H1 (cell line): ENCODE data around the gene DAPK1. TPM values are rescaled to one million over a fixed set of nuclear protein-coding genes. Genes with fewer than 3 reads are reported as not detected.

ENCODE experiments used
- CTCF ChIA-PET: fragments of 300-600 bp; sonication (Branson Sonifier 250); formaldehyde crosslinking; loops from one replicate; lab custom pipeline; 2021; ENCODE audit not compliant: partially characterized antibody; lab: Charles Lee
- POLR2A ChIA-PET: fragments of 300-600 bp; sonication (Branson Sonifier 250); formaldehyde crosslinking; loops from one replicate; lab custom pipeline; 2021; ENCODE audit warnings: inconsistent platforms; ENCODE audit not compliant: partially characterized antibody; lab: Charles Lee
- DNase-seq, 2 experiments: peaks; one replicate each; pipeline versions ENCODE4 v3.0.0 to v3.0.0-alpha.2; 2010 to 2022; ENCODE audit warnings: low spot score in 2 of 2, low read depth in 1 of 2, mixed read lengths in 1 of 2
- FAIRE-seq: peaks from 2 replicates; lab custom pipeline; 2011; peaks lifted over from hg19 to GRCh38; lab: Jason Lieb, UNC
- H2AFZ ChIP-seq: 2 replicates; pipeline ENCODE4 v1.8.1; 2012; ENCODE audit warnings: low read length, inconsistent platforms
- H2AK5ac ChIP-seq: 2 replicates; pipeline ENCODE4 v1.6.1; 2013; ENCODE audit warnings: low read depth, low read length
- H2BK120ac ChIP-seq: replicated peaks from 2 replicates; pipeline ENCODE3; 2013; ENCODE audit warnings: low read depth, low read length, inconsistent platforms
- H2BK12ac ChIP-seq: 2 replicates; pipeline ENCODE4 v1.6.1; 2013; ENCODE audit warnings: low read depth, low read length
- H2BK15ac ChIP-seq: 2 replicates; pipeline ENCODE4 v1.6.1; 2013; ENCODE audit warnings: low read length
- H2BK20ac ChIP-seq: 2 replicates; pipeline ENCODE4 v1.6.1; 2013; ENCODE audit warnings: low read length
- H2BK5ac ChIP-seq: 2 replicates; pipeline ENCODE4 v1.6.1; 2013; ENCODE audit warnings: low read depth, low read length
- H3K14ac ChIP-seq: 2 replicates; pipeline ENCODE4 v1.6.1; 2013; ENCODE audit warnings: inconsistent platforms; ENCODE audit not compliant: insufficient read length
- H3K18ac ChIP-seq: 2 replicates; pipeline ENCODE4 v1.6.1; 2013; ENCODE audit warnings: low read length; ENCODE audit errors: extremely low read depth
- H3K23ac ChIP-seq: 2 replicates; pipeline ENCODE4 v1.6.1; 2013; ENCODE audit warnings: inconsistent platforms; ENCODE audit not compliant: insufficient read length
- H3K23me2 ChIP-seq: 2 replicates; pipeline ENCODE4 v1.6.1; 2013; ENCODE audit warnings: low read depth, low read length
- H3K27ac ChIP-seq: 2 replicates; pipeline ENCODE4 v1.6.1; 2011; ENCODE audit warnings: low read depth, low read length, inconsistent platforms
- H3K27me3 ChIP-seq, 4 experiments: replicated peaks in 1 of 4; 1 replicate in 1 of 4; 2 replicates in 3 of 4; pipeline versions ENCODE4 v1.6.1 to v1.8.1; 2011 to 2013; ENCODE audit warnings: low read length in 3 of 4, mild to moderate bottlenecking in 3 of 4, inconsistent platforms in 2 of 4, mixed read lengths in 2 of 4, moderate library complexity in 1 of 4; ENCODE audit not compliant: control insufficient read depth in 3 of 4, insufficient read depth in 3 of 4; ENCODE audit errors: extremely low read depth in 1 of 4
- H3K36me3 ChIP-seq, 4 experiments: 2 replicates each; pipeline versions ENCODE4 v1.6.1 to v1.8.1; 2011 to 2013; ENCODE audit warnings: mild to moderate bottlenecking in 4 of 4, low read length in 3 of 4, moderate library complexity in 2 of 4, control low read depth in 1 of 4, inconsistent platforms in 1 of 4; ENCODE audit not compliant: insufficient read depth in 4 of 4, control insufficient read depth in 2 of 4
- H3K4ac ChIP-seq: replicated peaks from 2 replicates; pipeline ENCODE3; 2013; ENCODE audit warnings: low read length, low read depth, mixed read lengths, inconsistent platforms; ENCODE audit not compliant: insufficient read length
- H3K4me1 ChIP-seq, 4 experiments: replicated peaks in 1 of 4; 1 replicate in 1 of 4; 2 replicates in 3 of 4; pipeline versions ENCODE4 v1.6.1 to v1.8.1; 2011 to 2013; ENCODE audit warnings: low read length in 3 of 4, inconsistent platforms in 2 of 4, mixed read lengths in 1 of 4; ENCODE audit not compliant: insufficient read depth in 4 of 4, control insufficient read depth in 3 of 4
- H3K4me2 ChIP-seq, 2 experiments: 2 replicates each; pipeline versions ENCODE4 v1.6.1 to v1.8.1; 2011 to 2013; ENCODE audit warnings: low read depth in 2 of 2, low read length in 2 of 2, control low read depth in 1 of 2, inconsistent platforms in 1 of 2, mild to moderate bottlenecking in 1 of 2; ENCODE audit not compliant: insufficient read depth in 1 of 2
- H3K4me3 ChIP-seq, 4 experiments: fragments of 200-600, 300-600 bp in 1 of 4; sonication (generic), shearing (Covaris generic), sonication (Bioruptor Twin) in 1 of 4; 2 replicates each; pipeline versions ENCODE4 v1.5.1 to v1.8.1; 2011 to 2016; ENCODE audit warnings: low read length in 4 of 4, low read depth in 3 of 4, control low read depth in 2 of 4, inconsistent platforms in 2 of 4, mild to moderate bottlenecking in 2 of 4, mixed read lengths in 1 of 4, moderate library complexity in 1 of 4; ENCODE audit not compliant: insufficient read depth in 2 of 4; ENCODE audit errors: extremely low read depth in 1 of 4
- H3K56ac ChIP-seq: replicated peaks from 2 replicates; pipeline ENCODE3; 2013; ENCODE audit warnings: low read depth, mild to moderate bottlenecking, mixed read lengths, low read length, inconsistent platforms; ENCODE audit not compliant: insufficient read length
- H3K79me1 ChIP-seq: 2 replicates; pipeline ENCODE4 v1.6.1; 2013; ENCODE audit warnings: low read depth, low read length, control low read depth
- H3K79me2 ChIP-seq, 2 experiments: 2 replicates each; pipeline versions ENCODE4 v1.6.1 to v1.8.1; 2012 to 2013; ENCODE audit warnings: low read length in 2 of 2, mild to moderate bottlenecking in 2 of 2, inconsistent platforms in 1 of 2; ENCODE audit not compliant: insufficient read depth in 2 of 2, control insufficient read depth in 1 of 2
- H3K9ac ChIP-seq, 4 experiments: replicated peaks in 1 of 4; 1 replicate in 1 of 4; 2 replicates in 3 of 4; pipeline versions ENCODE4 v1.6.1 to v1.8.1; 2011 to 2013; ENCODE audit warnings: low read depth in 3 of 4, low read length in 3 of 4, control low read depth in 2 of 4, mild to moderate bottlenecking in 2 of 4, moderate library complexity in 2 of 4, inconsistent platforms in 1 of 4; ENCODE audit errors: extremely low read depth in 1 of 4
- H3K9me3 ChIP-seq, 2 experiments: 2 replicates each; pipeline versions ENCODE4 v1.6.1 to v1.8.1; 2012 to 2013; ENCODE audit warnings: mild to moderate bottlenecking in 2 of 2, moderate library complexity in 2 of 2, control low read depth in 1 of 2, inconsistent platforms in 1 of 2, low read depth in 1 of 2, low read length in 1 of 2, mixed read lengths in 1 of 2; ENCODE audit not compliant: insufficient read depth in 2 of 2
- H4K20me1 ChIP-seq, 2 experiments: replicated peaks in 1 of 2; 2 replicates each; pipeline versions ENCODE3 to v1.8.1; 2011 to 2013; ENCODE audit warnings: inconsistent platforms in 2 of 2, low read length in 2 of 2, mild to moderate bottlenecking in 1 of 2; ENCODE audit not compliant: insufficient read depth in 2 of 2, control insufficient read depth in 1 of 2
- H4K5ac ChIP-seq: 2 replicates; pipeline ENCODE4 v1.6.1; 2013; ENCODE audit warnings: low read length, low read depth, mixed read lengths, inconsistent platforms; ENCODE audit not compliant: insufficient read length
- H4K8ac ChIP-seq: 2 replicates; pipeline ENCODE4 v1.8.0; 2013; ENCODE audit warnings: mild to moderate bottlenecking, moderate library complexity, low read length, inconsistent platforms; ENCODE audit not compliant: insufficient read depth; ENCODE audit errors: extremely low read depth
- H4K91ac ChIP-seq: replicated peaks from 2 replicates; pipeline ENCODE3; 2013; ENCODE audit warnings: low read length, mixed read lengths, inconsistent platforms; ENCODE audit not compliant: insufficient read length
- CBX5 ChIP-seq: fragments of 300-800, 300-1000 bp; sonication (generic); IDR thresholded peaks from 2 replicates; pipeline ENCODE4 v1.7.1; 2016; ENCODE audit warnings: antibody characterized with exemption, low read length, low read depth
- CREB1 ChIP-seq: IDR thresholded peaks from 2 replicates; pipeline ENCODE4 v1.6.1; 2012; ENCODE audit warnings: inconsistent platforms
- KDM1A ChIP-seq: fragments of 200-600, 300-600 bp; sonication (generic); IDR thresholded peaks from 2 replicates; pipeline ENCODE4 v1.7.1; 2016; ENCODE audit warnings: mild to moderate bottlenecking, low read length, borderline replicate concordance
- POLR2A ChIP-seq, 2 experiments: IDR thresholded peaks; 1 replicate in 1 of 2; 2 replicates in 1 of 2; pipeline ENCODE4 v1.6.1; 2011; ENCODE audit warnings: low read depth in 2 of 2, low read length in 2 of 2, mild to moderate bottlenecking in 2 of 2; ENCODE audit errors: control extremely low read depth in 1 of 2
- RAD21 ChIP-seq, 2 experiments: IDR thresholded peaks in 1 of 2; conservative IDR thresholded peaks in 1 of 2; 2 replicates each; pipeline ENCODE4 v1.6.1; 2011; ENCODE audit warnings: low read depth in 2 of 2, low read length in 2 of 2, improper control_type of control experiment in 1 of 2, inconsistent platforms in 1 of 2, mild to moderate bottlenecking in 1 of 2, moderate library complexity in 1 of 2
- RXRA ChIP-seq: IDR thresholded peaks from 2 replicates; pipeline ENCODE4 v1.6.1; 2011; ENCODE audit warnings: low read depth, mild to moderate bottlenecking, low read length, moderate library complexity; ENCODE audit not compliant: insufficient read depth
- TCF12 ChIP-seq: IDR thresholded peaks from 2 replicates; pipeline ENCODE4 v1.6.1; 2011; ENCODE audit warnings: low read depth, mild to moderate bottlenecking, low read length
- YY1 ChIP-seq: IDR thresholded peaks from 2 replicates; pipeline ENCODE4 v1.6.1; 2011; ENCODE audit warnings: low read depth, mild to moderate bottlenecking, low read length
- WGBS, 2 experiments: shearing (Covaris generic) in 1 of 2; methylation state at CpG; one replicate each; pipeline versions ENCODE4 v1.1.6 to v1.1.7; 2013 to 2015; ENCODE audit warnings: low lambda C conversion rate in 2 of 2, mixed read lengths in 2 of 2, inconsistent platforms in 1 of 2, low coverage in 1 of 2, missing lambda C conversion rate in 1 of 2; ENCODE audit not compliant: insufficient replicate concordance in 2 of 2, insufficient coverage in 1 of 2, insufficient read length in 1 of 2; ENCODE audit errors: extremely low coverage in 1 of 2, missing lambda C conversion rate in 1 of 2; 5-methylcytosine and 5-hydroxymethylcytosine counted together
- polyA plus RNA-seq, 7 experiments: library from polyadenylated mRNA; depleted of rRNA in 3 of 7; stranded (reverse) in 5 of 7; unstranded in 2 of 7; fragments of >200 nt in 5 of 7; fragments of 200-250 nt in 2 of 7; gene quantifications; 1 replicate in 5 of 7; 2 replicates in 1 of 7; 4 replicates in 1 of 7; pipeline versions ENCODE4 v1.2.1 to v1.2.3, GENCODE V29; 2011 to 2013; ENCODE audit warnings: missing spikeins in 2 of 7, mixed read lengths in 2 of 7
- total RNA-seq: library from RNA; stranded (reverse); fragmentation: NEBNext Ultra II Directional; extraction: Animal tissue kit (Norgen Biotek cat#: 25700); gene quantifications from 2 replicates; pipeline ENCODE4 v1.2.1, GENCODE V29; 2021
- TF ChIP-seq, protein P1 (sequence below): IDR thresholded peaks from 2 replicates; pipeline ENCODE4 v1.6.1; 2012; ENCODE audit warnings: inconsistent platforms
- TF ChIP-seq, protein P2 (sequence below), 3 experiments: IDR thresholded peaks; 1 replicate in 2 of 3; 2 replicates in 1 of 3; pipeline versions ENCODE4 v1.5.1 to v1.6.1; 2011; ENCODE audit warnings: low read length in 3 of 3, mild to moderate bottlenecking in 3 of 3, inconsistent platforms in 2 of 3, low read depth in 1 of 3, moderate library complexity in 1 of 3; ENCODE audit not compliant: insufficient read depth in 1 of 3; ENCODE audit errors: control extremely low read depth in 1 of 3
- TF ChIP-seq, protein P3 (sequence below): IDR thresholded peaks from 2 replicates; pipeline ENCODE4 v1.6.1; 2011; ENCODE audit warnings: low read depth, mild to moderate bottlenecking, low read length; ENCODE audit not compliant: insufficient read depth

DAPK1 gene
- total and polyA plus RNA-seq, 2 of the 8 experiments (the other 6 are each of a cell fraction or from before 2014, with no cell fraction given): 62.4 to 131 TPM

DNA sequence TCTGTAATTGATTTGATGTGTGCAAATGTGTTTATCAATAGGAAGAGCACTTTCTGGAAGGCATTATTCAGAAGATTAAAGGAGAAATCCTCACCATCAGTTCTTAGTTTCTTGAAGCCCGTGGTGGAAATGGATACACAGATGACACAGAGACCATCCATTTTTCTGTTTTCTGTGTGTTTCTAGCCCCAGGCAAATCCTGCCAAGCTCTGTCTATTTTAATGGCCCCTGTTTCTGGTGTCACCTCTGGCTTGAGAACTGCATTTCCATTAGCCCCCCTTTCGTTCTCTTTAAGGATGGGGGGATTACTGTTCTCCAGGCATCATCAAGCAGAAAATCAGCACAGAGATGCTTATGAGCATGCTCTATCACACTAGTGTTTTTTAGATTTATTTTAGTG, 37.3 kb downstream of the DAPK1 start:
- Histone ChIP-seq H2BK120ac (no peak overlapping the region), H3K9ac (no peak overlapping the region), H2BK5ac (no peak overlapping the region), H3K4me3 (no peak overlapping the region), H3K18ac (no peak overlapping the region), H2AK5ac (no peak overlapping the region), H3K4ac (no peak overlapping the region), H2AFZ (no peak overlapping the region), H3K36me3 (no peaks in the 10 kb centered on the region), H3K23me2 (peaks cover 2% of the 10 kb centered on the region; the same call in 1 of the 2 replicates), H3K79me1 (peaks cover 13% of the 10 kb centered on the region), H3K56ac (no peak overlapping the region), H3K9me3 (no peaks in the 10 kb centered on the region), H4K8ac (no peak overlapping the region; the same call in 1 of the 2 replicates), H3K79me2 (peaks cover 5 to 79% of the 10 kb centered on the region in 2 experiments), H4K20me1 (peaks cover 12 to 13% of the 10 kb centered on the region in 2 experiments), H2BK15ac (no peak overlapping the region), H3K4me2 (no peak overlapping the region), H3K14ac (no peak overlapping the region), H3K27me3 (no peaks in the 10 kb centered on the region), H3K27ac (no peak overlapping the region), H4K91ac (no peak overlapping the region), H4K5ac (no peak overlapping the region), H3K23ac (no peak overlapping the region), H3K4me1 (peaks cover 6 to 21% (median 14%) of the 10 kb centered on the region in 4 experiments), H2BK20ac (no peak overlapping the region), H2BK12ac (no peak overlapping the region)
- POLR2A ChIA-PET: no interaction called here
- DNase-seq: no peak
- WGBS, 2 experiments: 93% methylated on average over 2 of the region's 2 CpGs; no CpG with 5 or more reads in 1 of the 2 experiments
- CTCF ChIA-PET: interaction anchor here (1.3 kb wide), 1 partner anchor 38 kb away, joined by 3 read pairs; the partner anchor contains the start of gene DAPK1
- no peak for FAIRE-seq
- TF ChIP-seq CREB1 (no peak), RXRA (no peak), POLR2A (IDR thresholded peaks at IDR 0.05; ENCODE audit: control extremely low read depth in 1 of 2, low read depth in 2 of 2, low read length in 2 of 2) (no peak), KDM1A (no peak), CBX5 (no peak), RAD21 (IDR thresholded peaks at IDR 0.05 in 1 of 2, conservative IDR thresholded peaks at IDR 0.05 in 1 of 2; ENCODE audit: low read depth in 2 of 2, low read length in 2 of 2) (no peak), TCF12 (no peak), YY1 (no peak)
- TF ChIP-seq, protein P1, sequence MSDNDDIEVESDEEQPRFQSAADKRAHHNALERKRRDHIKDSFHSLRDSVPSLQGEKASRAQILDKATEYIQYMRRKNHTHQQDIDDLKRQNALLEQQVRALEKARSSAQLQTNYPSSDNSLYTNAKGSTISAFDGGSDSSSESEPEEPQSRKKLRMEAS: no peak
- TF ChIP-seq, protein P2, sequence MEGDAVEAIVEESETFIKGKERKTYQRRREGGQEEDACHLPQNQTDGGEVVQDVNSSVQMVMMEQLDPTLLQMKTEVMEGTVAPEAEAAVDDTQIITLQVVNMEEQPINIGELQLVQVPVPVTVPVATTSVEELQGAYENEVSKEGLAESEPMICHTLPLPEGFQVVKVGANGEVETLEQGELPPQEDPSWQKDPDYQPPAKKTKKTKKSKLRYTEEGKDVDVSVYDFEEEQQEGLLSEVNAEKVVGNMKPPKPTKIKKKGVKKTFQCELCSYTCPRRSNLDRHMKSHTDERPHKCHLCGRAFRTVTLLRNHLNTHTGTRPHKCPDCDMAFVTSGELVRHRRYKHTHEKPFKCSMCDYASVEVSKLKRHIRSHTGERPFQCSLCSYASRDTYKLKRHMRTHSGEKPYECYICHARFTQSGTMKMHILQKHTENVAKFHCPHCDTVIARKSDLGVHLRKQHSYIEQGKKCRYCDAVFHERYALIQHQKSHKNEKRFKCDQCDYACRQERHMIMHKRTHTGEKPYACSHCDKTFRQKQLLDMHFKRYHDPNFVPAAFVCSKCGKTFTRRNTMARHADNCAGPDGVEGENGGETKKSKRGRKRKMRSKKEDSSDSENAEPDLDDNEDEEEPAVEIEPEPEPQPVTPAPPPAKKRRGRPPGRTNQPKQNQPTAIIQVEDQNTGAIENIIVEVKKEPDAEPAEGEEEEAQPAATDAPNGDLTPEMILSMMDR (IDR thresholded peaks at IDR 0.05; ENCODE audit: control extremely low read depth in 1 of 3, insufficient read depth in 1 of 3, low read depth in 1 of 3, low read length in 3 of 3): no peak
- TF ChIP-seq, protein P3, sequence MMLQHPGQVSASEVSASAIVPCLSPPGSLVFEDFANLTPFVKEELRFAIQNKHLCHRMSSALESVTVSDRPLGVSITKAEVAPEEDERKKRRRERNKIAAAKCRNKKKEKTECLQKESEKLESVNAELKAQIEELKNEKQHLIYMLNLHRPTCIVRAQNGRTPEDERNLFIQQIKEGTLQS: no peak
